ENCODE results near the gene CLGN. TPM values are rescaled to one million over a fixed set of nuclear protein-coding genes. Genes with fewer than 3 reads are reported as not detected.

CLGN gene
- total and polyA plus RNA-seq, 10 of the 15 experiments (the other 5 are each of a cell fraction or from before 2014, with no cell fraction given), result 0.11 to 1.0 (median 0.62) TPM

GRCh38 chr4:140343303-140343702 lies 84.1 kb downstream of the CLGN start (continued):
- TF ChIP-seq, protein P1, sequence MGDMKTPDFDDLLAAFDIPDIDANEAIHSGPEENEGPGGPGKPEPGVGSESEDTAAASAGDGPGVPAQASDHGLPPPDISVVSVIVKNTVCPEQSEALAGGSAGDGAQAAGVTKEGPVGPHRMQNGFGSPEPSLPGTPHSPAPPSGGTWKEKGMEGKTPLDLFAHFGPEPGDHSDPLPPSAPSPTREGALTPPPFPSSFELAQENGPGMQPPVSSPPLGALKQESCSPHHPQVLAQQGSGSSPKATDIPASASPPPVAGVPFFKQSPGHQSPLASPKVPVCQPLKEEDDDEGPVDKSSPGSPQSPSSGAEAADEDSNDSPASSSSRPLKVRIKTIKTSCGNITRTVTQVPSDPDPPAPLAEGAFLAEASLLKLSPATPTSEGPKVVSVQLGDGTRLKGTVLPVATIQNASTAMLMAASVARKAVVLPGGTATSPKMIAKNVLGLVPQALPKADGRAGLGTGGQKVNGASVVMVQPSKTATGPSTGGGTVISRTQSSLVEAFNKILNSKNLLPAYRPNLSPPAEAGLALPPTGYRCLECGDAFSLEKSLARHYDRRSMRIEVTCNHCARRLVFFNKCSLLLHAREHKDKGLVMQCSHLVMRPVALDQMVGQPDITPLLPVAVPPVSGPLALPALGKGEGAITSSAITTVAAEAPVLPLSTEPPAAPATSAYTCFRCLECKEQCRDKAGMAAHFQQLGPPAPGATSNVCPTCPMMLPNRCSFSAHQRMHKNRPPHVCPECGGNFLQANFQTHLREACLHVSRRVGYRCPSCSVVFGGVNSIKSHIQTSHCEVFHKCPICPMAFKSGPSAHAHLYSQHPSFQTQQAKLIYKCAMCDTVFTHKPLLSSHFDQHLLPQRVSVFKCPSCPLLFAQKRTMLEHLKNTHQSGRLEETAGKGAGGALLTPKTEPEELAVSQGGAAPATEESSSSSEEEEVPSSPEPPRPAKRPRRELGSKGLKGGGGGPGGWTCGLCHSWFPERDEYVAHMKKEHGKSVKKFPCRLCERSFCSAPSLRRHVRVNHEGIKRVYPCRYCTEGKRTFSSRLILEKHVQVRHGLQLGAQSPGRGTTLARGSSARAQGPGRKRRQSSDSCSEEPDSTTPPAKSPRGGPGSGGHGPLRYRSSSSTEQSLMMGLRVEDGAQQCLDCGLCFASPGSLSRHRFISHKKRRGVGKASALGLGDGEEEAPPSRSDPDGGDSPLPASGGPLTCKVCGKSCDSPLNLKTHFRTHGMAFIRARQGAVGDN (IDR thresholded peaks at IDR 0.05), result no peak
- TF ChIP-seq, protein P2, sequence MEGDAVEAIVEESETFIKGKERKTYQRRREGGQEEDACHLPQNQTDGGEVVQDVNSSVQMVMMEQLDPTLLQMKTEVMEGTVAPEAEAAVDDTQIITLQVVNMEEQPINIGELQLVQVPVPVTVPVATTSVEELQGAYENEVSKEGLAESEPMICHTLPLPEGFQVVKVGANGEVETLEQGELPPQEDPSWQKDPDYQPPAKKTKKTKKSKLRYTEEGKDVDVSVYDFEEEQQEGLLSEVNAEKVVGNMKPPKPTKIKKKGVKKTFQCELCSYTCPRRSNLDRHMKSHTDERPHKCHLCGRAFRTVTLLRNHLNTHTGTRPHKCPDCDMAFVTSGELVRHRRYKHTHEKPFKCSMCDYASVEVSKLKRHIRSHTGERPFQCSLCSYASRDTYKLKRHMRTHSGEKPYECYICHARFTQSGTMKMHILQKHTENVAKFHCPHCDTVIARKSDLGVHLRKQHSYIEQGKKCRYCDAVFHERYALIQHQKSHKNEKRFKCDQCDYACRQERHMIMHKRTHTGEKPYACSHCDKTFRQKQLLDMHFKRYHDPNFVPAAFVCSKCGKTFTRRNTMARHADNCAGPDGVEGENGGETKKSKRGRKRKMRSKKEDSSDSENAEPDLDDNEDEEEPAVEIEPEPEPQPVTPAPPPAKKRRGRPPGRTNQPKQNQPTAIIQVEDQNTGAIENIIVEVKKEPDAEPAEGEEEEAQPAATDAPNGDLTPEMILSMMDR (IDR thresholded peaks at IDR 0.05 in 2 of 3, conservative IDR thresholded peaks at IDR 0.05 in 1 of 3; ENCODE audit: control insufficient read depth in 2 of 3, extremely low read depth in 1 of 3, insufficient read depth in 1 of 3, low read depth in 3 of 3, low read length in 3 of 3), result no peak

GRCh38 chr4:140342620-140343019 lies 84.8 kb downstream of the CLGN start:
- in situ Hi-C loops (cut with MboI) (no loop called here), intact Hi-C loops (cut with micrococcal nuclease; ENCODE audit: unreplicated experiment) (no loop called here)
- TF ChIP-seq RUNX3 (IDR thresholded peaks at IDR 0.05; ENCODE audit: low read length), result no peak
- TF ChIP-seq ETV6 (conservative IDR thresholded peaks at IDR 0.05 in 1 of 2, IDR thresholded peaks at IDR 0.05 in 1 of 2; ENCODE audit: borderline replicate concordance in 1 of 2, low read depth in 1 of 2), result no peak
- DNase-seq (ENCODE audit: low read depth, low spot score) (no peak), ATAC-seq (no peak), FAIRE-seq (no peak)
- Histone ChIP-seq H3K27me3 (replicated peaks in 1 of 2; ENCODE audit: control insufficient read depth in 2 of 2, insufficient read depth in 2 of 2, low read length in 1 of 2) (no peaks in the 10 kb centered on the region), H3K9ac (ENCODE audit: control insufficient read depth, insufficient read depth, low read length) (no peak overlapping the region), H3K36me3 (ENCODE audit: control insufficient read depth in 2 of 2, insufficient read depth in 2 of 2, low read length in 1 of 2) (no peaks in the 10 kb centered on the region), H3K4me2 (ENCODE audit: control insufficient read depth, insufficient read depth) (no peak overlapping the region), H3K4me1 (ENCODE audit: control insufficient read depth, insufficient read depth, low read length) (no peaks in the 10 kb centered on the region), H4K20me1 (ENCODE audit: control insufficient read depth, insufficient read depth) (no peaks in the 10 kb centered on the region), H3K27ac (ENCODE audit: control insufficient read depth, insufficient read depth) (no peak overlapping the region), H3K4me3 (no peak overlapping the region), H2AFZ (ENCODE audit: control insufficient read depth, low read depth, low read length) (no peak overlapping the region), H3K9me3 (replicated peaks; ENCODE audit: control insufficient read depth, insufficient read depth, low read length) (no peaks in the 10 kb centered on the region), H3K79me2 (ENCODE audit: control insufficient read depth, insufficient read depth, low read length) (no peaks in the 10 kb centered on the region)
- 33% methylated on average over 1 of the region's 1 CpG for WGBS (ENCODE audit: insufficient coverage, insufficient replicate concordance, low lambda C conversion rate, missing lambda C conversion rate)
- no TSS peak for BruUV-seq (replicated peaks)
- CTCF ChIA-PET, result interaction anchor here (1.6 kb wide), 2 partner anchors 17 to 21 kb away, joined by 3 to 10 read pairs; no protein-coding TSS in a partner anchor
- RAD21 ChIA-PET (ENCODE audit: unreplicated experiment), result no interaction called here
- POLR2A ChIA-PET, result no interaction called here
- SMC1A ChIA-PET (ENCODE audit: uncharacterized antibody, unreplicated experiment), result interaction anchor here (1.6 kb wide), 1 partner anchor 18 kb away, joined by 5 read pairs; no protein-coding TSS in a partner anchor

Other genes starting within 250 kb of the CLGN start
- gene SCOC, start 54.0 kb downstream of the CLGN start, total RNA-seq (2014; rRNA removed), result 28.2 and 40.6 TPM in 2 replicates
- 49.3 and 51.9 TPM in 2 replicates for gene SCOC, start 54.0 kb downstream of the CLGN start, total RNA-seq (2014; rRNA removed; fragmentation: Illumina TruSeq; extraction: Trizol)
- 38.3 and 39.3 TPM in 2 replicates for gene SCOC, start 54.0 kb downstream of the CLGN start, total RNA-seq (2021)
- gene SCOC, start 54.0 kb downstream of the CLGN start, polyA plus RNA-seq (2011; rRNA removed), result 50.8 and 99.7 TPM in 2 replicates
- gene SCOC, start 54.0 kb downstream of the CLGN start, polyA plus RNA-seq (2014; fragmentation: Illumina TruSeq; extraction: Trizol), result 57.2 and 82.5 TPM in 2 replicates
- gene SCOC, start 54.0 kb downstream of the CLGN start, polyA plus RNA-seq (2014; fragmentation: Nextera tagmentation; extraction: Ambion mirVana), result 100 to 1,000 TPM; 118 to 154 TPM
- gene SCOC, start 54.0 kb downstream of the CLGN start, polyA plus RNA-seq (2014; rRNA removed), result 24.2 and 38.0 TPM in 2 replicates
- gene SCOC, start 54.0 kb downstream of the CLGN start, polyA plus RNA-seq (2016; fragmentation: Nextera tagmentation; extraction: Ambion mirVana), result 100 to 1,000 TPM in 1 of 2 experiments, 10 to 100 TPM in 1; 92.5 to 106 TPM
- not detected in 2 replicates for gene MGAT4D, start 70.6 kb upstream of the CLGN start, total RNA-seq (2014; rRNA removed)
- gene MGAT4D, start 70.6 kb upstream of the CLGN start, total RNA-seq (2014; rRNA removed; fragmentation: Illumina TruSeq; extraction: Trizol), result not detected in 2 replicates
- gene MGAT4D, start 70.6 kb upstream of the CLGN start, total RNA-seq (2021), result not detected in 2 replicates
- not detected in 2 replicates for gene MGAT4D, start 70.6 kb upstream of the CLGN start, polyA plus RNA-seq (2011; rRNA removed)
- not detected in 2 replicates for gene MGAT4D, start 70.6 kb upstream of the CLGN start, polyA plus RNA-seq (2014; fragmentation: Illumina TruSeq; extraction: Trizol)
- gene MGAT4D, start 70.6 kb upstream of the CLGN start, polyA plus RNA-seq (2014; fragmentation: Nextera tagmentation; extraction: Ambion mirVana), result not detected
- gene MGAT4D, start 70.6 kb upstream of the CLGN start, polyA plus RNA-seq (2014; rRNA removed), result not detected in 2 replicates
- not detected for gene MGAT4D, start 70.6 kb upstream of the CLGN start, polyA plus RNA-seq (2016; fragmentation: Nextera tagmentation; extraction: Ambion mirVana)
- 9.8 and 15.0 TPM in 2 replicates for gene ELMOD2, start 96.5 kb upstream of the CLGN start, total RNA-seq (2014; rRNA removed)
- 16.6 and 17.7 TPM in 2 replicates for gene ELMOD2, start 96.5 kb upstream of the CLGN start, total RNA-seq (2014; rRNA removed; fragmentation: Illumina TruSeq; extraction: Trizol)
- gene ELMOD2, start 96.5 kb upstream of the CLGN start, total RNA-seq (2021), result 14.4 and 15.0 TPM in 2 replicates
- 13.8 and 26.9 TPM in 2 replicates for gene ELMOD2, start 96.5 kb upstream of the CLGN start, polyA plus RNA-seq (2011; rRNA removed)
- 11.7 and 13.9 TPM in 2 replicates for gene ELMOD2, start 96.5 kb upstream of the CLGN start, polyA plus RNA-seq (2014; fragmentation: Illumina TruSeq; extraction: Trizol)
- 1 to 10 TPM; 6.5 to 7.9 TPM for gene ELMOD2, start 96.5 kb upstream of the CLGN start, polyA plus RNA-seq (2014; fragmentation: Nextera tagmentation; extraction: Ambion mirVana)
- gene ELMOD2, start 96.5 kb upstream of the CLGN start, polyA plus RNA-seq (2014; rRNA removed), result 10.4 and 12.4 TPM in 2 replicates
- gene ELMOD2, start 96.5 kb upstream of the CLGN start, polyA plus RNA-seq (2016; fragmentation: Nextera tagmentation; extraction: Ambion mirVana), result 10 to 100 TPM; 16.2 to 16.7 TPM
- not detected in 2 replicates for gene UCP1, start 141.3 kb upstream of the CLGN start, total RNA-seq (2014; rRNA removed)
- not detected in 2 replicates for gene UCP1, start 141.3 kb upstream of the CLGN start, total RNA-seq (2014; rRNA removed; fragmentation: Illumina TruSeq; extraction: Trizol)
- not detected in 2 replicates for gene UCP1, start 141.3 kb upstream of the CLGN start, total RNA-seq (2021)
- not detected in 2 replicates for gene UCP1, start 141.3 kb upstream of the CLGN start, polyA plus RNA-seq (2011; rRNA removed)
- gene UCP1, start 141.3 kb upstream of the CLGN start, polyA plus RNA-seq (2014; fragmentation: Illumina TruSeq; extraction: Trizol), result not detected in 2 replicates
- gene UCP1, start 141.3 kb upstream of the CLGN start, polyA plus RNA-seq (2014; fragmentation: Nextera tagmentation; extraction: Ambion mirVana), result not detected
- not detected in 2 replicates for gene UCP1, start 141.3 kb upstream of the CLGN start, polyA plus RNA-seq (2014; rRNA removed)
- not detected for gene UCP1, start 141.3 kb upstream of the CLGN start, polyA plus RNA-seq (2016; fragmentation: Nextera tagmentation; extraction: Ambion mirVana)